Measurements from ENCODE around the gene CST4.

GRCh38 chr20:23664954-23665353 is 23.9 kb downstream of the CST4 start:
- TF ChIP-seq CBFB (IDR thresholded peaks at IDR 0.05; ENCODE audit: low read depth) (no peak), SMC3 (IDR thresholded peaks at IDR 0.05; ENCODE audit: borderline replicate concordance, low read length) (no peak), CBX5 (IDR thresholded peaks at IDR 0.05; ENCODE audit: low read depth) (no peak), CEBPB (IDR thresholded peaks at IDR 0.05; ENCODE audit: borderline replicate concordance in 1 of 2, low read depth in 2 of 2, low read length in 2 of 2) (no peak), POLR2A (IDR thresholded peaks at IDR 0.05; ENCODE audit: low read depth, low read length) (no peak), ZNF24 (IDR thresholded peaks at IDR 0.05) (no peak)

All from GM12878 (cell line).